B cell (primary cell): Measurements from ENCODE around the gene SCFD2.

ENCODE experiments used
- EZH2 ChIP-seq: IDR thresholded peaks from 2 replicates; pipeline ENCODE4 v1.6.1; 2012; ENCODE audit warnings: borderline replicate concordance, low read depth, mild to moderate bottlenecking, moderate library complexity, low read length; ENCODE audit not compliant: insufficient read depth, poor library complexity, severe bottlenecking
- TF ChIP-seq, protein P1 (sequence below): fragments of 200-600 bp; IDR thresholded peaks from one replicate; pipeline ENCODE4 v1.8.0; 2022; ENCODE audit warnings: antibody characterized with exemption, mild to moderate bottlenecking

DNA sequence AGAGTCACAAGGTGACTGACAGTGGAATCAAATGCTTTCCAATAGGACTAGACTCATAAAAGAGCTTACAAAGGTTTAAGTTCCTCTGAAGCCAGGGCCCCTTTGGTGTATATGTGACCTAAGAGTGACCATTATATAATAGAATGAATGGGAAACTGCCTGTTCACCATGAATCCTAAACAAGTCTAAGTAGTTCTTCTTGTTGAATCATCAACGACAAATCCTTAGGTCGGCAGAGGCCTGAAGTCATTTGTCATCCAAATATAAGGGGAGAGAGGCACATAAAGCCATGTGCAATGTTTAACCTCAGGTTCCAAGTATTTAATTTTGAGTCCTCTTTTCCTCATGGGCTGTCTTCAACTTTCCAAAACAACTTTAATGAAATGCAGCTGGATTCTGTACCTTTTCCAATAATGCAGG, 381.4 kb downstream of the SCFD2 start:
- TF ChIP-seq, protein P1, sequence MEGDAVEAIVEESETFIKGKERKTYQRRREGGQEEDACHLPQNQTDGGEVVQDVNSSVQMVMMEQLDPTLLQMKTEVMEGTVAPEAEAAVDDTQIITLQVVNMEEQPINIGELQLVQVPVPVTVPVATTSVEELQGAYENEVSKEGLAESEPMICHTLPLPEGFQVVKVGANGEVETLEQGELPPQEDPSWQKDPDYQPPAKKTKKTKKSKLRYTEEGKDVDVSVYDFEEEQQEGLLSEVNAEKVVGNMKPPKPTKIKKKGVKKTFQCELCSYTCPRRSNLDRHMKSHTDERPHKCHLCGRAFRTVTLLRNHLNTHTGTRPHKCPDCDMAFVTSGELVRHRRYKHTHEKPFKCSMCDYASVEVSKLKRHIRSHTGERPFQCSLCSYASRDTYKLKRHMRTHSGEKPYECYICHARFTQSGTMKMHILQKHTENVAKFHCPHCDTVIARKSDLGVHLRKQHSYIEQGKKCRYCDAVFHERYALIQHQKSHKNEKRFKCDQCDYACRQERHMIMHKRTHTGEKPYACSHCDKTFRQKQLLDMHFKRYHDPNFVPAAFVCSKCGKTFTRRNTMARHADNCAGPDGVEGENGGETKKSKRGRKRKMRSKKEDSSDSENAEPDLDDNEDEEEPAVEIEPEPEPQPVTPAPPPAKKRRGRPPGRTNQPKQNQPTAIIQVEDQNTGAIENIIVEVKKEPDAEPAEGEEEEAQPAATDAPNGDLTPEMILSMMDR = no peak
- TF ChIP-seq EZH2 = no peak
